ENCODE measurements around the gene PDE4B.
"Not testable (repeated sequence)": the region's sequence is repeated elsewhere in the genome, so short reads cannot be mapped to it uniquely, and the experiment has no call there.

Gene PDE4B

DNA sequence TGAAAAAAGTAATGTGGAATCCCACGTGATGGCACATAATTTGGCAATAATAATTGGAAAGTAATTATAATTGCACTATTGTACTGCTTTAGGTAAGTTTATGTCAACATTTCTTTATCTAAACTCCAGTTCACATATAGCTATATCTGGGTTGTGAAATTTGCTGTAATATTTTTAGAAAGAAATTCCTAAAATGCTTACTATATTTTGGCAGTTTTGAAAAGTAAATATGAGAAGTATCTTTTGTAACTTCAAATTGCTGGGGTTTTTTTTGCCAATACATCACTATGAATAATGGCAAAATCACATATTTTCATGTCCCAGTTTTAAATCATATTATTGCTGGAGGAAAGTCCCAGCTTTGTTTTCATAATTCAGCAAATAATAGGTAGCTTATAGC, 197.5 kb downstream of the PDE4B start:
- no peak for FAIRE-seq

DNA sequence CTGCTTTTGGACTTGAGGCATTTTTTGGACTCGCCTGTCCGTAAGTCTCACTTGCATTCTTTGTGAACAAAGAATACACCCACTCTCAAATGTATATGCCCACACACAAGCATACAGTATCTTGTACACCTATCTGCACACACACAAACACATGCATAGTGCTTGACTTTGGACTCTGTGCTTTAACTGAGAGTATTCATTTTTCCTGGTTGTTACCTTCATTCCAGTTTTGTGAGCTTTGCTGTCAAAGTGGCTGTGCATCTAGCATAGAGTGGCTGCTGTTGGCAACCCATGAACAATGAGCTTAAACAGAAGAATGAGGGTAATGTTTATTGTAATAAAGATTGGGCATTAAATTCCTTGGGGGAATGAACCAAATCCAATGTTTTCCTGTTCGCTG, 199.0 kb downstream of the PDE4B start:
- FAIRE-seq, result no peak

More for the DNA sequence above, 197.5 kb downstream of the PDE4B start:
- DNase-seq (ENCODE audit: low spot score), result no peak

DNA sequence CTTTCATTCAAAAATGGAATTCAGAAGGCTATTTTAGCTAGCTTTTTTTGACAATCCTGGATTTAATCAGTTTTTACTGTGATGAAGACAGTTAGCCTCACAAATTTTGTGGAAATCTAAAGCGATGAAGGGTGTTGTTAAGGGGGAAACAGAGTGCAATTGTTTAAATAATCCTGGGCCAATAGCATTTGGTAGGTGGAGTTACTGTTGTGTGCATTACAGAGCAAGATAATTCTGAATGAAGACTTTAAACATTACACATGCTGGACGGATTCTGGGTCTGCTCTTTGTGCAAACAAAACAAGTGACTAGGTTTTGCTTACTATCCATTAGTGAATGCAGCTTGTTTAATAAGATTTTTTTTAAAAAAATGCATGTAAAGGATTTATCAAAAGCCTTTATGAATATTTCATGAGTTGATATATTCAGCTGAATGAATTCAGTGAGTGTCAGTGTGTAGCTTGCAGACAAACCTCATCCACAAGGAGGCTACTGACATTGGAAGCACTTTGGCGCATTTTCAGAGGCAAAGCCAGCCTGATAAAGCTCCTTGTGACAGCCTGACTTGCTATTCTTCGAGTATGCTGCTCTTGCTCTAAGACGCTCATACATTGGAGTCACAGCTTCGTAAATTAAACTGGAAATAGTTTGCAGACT, 199.6 kb downstream of the PDE4B start:
- DNase-seq (ENCODE audit: low spot score) (no peak), FAIRE-seq (no peak)

More for the DNA sequence above, 199.0 kb downstream of the PDE4B start:
- no peak for DNase-seq (ENCODE audit: low spot score)

DNA sequence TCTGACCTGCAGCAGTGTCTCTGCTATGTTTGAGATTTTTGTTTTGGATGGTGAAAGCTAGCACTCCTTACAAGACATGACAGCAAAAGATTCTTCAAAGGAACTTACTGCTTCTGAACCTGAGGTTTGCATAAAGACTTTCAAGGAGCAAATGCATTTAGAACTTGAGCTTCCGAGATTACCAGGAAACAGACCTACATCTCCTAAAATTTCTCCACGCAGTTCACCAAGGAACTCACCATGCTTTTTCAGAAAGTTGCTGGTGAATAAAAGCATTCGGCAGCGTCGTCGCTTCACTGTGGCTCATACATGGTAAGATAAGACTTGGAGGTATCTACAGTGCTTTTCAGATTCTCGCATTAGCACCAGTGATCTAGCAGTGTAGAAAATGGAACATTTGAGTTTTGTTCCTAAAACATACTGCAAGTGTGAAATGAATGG, 200.2 kb downstream of the PDE4B start:
- no peak for FAIRE-seq
- no peak for DNase-seq (ENCODE audit: low spot score)

DNA sequence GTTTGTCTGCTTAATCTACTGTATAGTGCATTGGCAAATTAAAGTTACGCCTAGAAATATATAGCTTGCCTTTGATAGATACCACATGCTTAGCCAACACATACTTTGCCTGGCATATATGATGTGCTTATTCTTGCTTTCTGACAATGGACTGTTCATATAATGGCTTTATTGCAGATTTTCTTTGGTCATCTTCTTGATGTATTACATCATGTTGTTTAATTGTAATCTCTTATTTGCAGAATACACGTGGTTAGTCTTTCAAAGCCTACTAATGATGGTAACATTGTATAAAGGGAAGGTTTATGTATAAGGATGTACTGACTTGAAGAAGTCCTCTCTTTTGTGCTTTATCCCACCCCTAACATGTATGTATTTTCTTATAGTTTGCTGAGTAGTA, 201.5 kb downstream of the PDE4B start:
- FAIRE-seq (no peak), DNase-seq (ENCODE audit: low spot score) (no peak)

DNA sequence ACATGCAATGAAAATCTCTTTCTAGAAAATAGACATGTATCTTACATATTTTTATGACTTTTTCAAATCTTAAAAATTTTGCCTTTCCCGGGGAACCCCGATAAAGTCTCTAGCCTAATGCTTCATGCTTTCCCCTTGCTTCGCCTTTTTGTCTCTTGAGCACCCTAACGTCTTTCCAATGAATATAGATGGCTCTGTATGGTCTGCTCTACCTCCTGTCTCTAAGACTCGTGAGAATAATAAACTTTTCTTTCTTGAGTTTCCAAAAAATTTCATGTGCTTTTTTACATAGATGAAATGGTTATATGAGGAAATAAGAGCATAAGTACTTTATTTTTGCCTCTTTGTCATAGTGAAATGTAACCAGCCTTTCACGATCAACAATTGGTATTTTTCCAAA, 202.6 kb downstream of the PDE4B start:
- DNase-seq (ENCODE audit: low spot score), result no peak
- no peak for FAIRE-seq

DNA sequence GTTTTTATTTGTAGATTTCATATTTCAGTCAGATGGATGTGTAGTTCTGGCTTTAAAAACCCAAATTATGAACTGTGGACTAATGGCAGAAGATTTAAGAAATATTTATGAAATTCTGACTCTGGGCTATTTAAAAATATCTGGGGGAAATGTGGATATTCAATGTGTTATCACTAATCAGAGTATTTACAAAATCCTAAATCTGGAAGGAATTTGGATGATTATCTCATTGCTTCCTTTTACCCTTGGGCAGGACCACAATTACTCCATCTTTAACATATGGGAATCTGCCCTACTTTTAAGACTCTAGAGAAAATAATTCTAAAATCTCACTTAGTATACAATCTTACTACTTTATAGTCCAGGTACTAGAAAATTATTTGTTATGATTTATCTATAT, 203.2 kb downstream of the PDE4B start:
- DNase-seq (ENCODE audit: low spot score) (no peak), FAIRE-seq (no peak)

DNA sequence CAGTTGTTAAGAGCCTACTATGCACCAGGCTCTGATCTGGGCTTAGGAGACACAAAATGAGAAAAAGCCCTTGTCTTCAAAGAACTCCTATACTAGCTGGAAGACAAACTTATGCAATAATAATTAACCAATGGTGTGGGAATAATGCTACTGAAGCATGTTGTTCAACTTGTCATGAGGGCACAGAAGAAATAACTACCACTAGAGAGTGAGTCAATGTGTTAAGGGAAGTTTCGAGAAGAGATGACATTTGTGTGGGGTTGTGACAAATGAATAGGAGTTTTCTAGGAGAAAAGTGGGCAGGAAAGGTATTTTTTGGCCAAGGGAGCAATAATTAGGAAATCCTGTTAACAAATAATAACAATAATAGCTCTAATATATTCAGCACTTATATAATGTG, 205.0 kb downstream of the PDE4B start:
- no peak for DNase-seq (ENCODE audit: low spot score)
- no peak for FAIRE-seq

DNA sequence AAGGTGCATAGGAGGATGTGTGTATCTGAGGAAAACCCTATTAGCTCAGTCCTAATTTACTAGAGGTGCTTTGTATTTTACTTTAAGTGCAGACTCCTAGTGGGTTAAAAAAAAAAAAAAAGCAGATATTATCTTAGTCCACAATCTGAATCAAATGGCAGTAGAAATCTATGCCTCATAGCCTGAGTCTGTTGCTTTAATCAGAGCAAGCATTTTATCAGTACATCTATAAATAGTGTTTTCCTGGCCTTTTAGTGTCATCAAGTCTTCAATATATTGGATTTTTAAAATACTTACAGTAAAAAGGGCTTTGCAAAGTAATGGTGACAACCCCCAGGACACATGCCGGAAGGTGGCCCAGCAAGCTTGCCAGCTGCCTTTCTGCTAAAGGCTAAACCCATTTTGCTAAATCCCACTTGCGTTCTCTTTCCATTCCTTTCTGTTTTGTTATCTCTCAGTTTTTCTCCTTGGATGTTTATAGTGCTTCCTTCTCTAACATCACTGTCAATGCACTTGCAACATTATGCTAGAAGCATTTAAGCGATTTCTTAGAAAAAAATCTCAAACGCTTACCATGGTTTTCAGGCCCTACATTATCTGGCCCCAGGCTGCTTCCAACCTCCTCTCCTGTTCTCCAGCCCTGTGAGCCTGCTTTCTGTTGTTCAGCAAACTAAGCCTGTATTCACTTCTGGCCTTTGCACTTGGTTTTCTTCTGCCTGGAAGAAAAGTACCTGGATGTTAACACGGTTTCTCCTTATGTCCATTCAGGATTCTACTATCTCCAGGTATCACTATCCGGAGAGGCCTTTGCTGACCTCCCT, 206.3 kb downstream of the PDE4B start:
- DNase-seq (ENCODE audit: low spot score), result no peak
- FAIRE-seq, result no peak

DNA sequence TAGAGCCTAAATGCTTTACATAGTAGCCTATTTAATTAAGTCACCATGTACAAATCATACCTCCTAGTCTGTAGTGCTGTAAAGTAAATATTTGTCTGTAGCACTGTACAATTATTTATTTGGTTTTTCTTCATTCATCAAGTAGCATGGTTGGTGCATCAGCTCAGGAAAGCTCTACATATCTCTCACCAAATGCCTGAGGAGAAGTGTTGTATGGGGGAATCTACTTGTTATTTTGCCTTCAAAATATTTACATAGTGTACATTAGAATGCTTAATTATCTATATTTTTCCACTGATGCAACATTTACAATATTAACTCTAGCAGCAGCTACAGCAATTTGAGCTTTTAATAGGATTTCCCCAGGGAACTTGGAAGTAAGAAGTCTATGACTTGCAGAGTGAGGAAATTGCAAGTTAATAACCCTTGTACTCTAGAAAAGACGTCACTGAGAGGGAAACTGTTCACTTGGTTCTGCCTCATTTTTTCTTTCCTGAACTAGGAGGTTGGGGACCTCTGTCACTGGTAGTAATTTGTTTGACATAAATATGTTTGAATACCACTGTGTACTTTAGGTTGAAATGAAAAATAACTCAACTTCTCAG, 207.4 kb downstream of the PDE4B start:
- FAIRE-seq (no peak), DNase-seq (ENCODE audit: low spot score) (no peak)

DNA sequence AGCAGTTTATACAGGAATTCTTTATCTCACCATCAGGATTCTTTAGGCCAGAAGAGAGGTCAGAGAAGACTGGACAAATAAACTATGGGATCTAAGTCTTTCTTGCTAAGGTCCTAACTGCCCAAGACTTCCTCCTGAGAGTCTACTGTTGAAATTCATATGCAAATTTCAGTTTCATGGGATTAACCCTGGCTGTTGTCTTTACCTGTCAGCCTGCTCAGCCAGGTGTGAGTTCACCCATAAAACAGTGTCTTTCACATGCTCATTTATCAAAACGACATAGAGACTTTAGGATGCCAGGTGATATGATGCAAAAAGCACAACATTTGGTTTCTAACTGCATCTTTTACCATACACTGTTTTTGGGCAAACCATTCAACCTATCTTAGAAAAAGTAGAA, 211.0 kb downstream of the PDE4B start:
- no peak for FAIRE-seq
- DNase-seq (ENCODE audit: low spot score), result no peak

DNA sequence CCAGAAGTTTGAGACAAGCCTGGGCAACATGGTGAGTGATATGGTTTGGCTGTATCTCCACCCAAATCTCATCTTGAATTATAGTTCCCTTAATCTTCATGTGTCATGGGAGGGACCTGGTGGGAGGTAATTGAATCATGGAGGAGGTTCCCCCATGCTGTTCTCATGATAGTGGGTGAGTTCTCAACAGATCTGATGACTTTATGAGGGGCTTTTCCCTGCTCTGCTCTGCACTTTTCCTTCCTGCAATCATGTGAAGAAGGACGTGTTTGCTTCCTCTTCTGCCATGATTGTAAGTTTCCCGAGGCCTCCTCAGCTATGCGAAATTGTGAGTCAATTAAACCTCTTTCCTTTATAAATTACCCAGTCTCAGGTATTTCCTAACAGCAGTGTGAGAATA, 213.8 kb downstream of the PDE4B start:
- FAIRE-seq; DNase-seq (ENCODE audit: low spot score): not testable (repeated sequence)

DNA sequence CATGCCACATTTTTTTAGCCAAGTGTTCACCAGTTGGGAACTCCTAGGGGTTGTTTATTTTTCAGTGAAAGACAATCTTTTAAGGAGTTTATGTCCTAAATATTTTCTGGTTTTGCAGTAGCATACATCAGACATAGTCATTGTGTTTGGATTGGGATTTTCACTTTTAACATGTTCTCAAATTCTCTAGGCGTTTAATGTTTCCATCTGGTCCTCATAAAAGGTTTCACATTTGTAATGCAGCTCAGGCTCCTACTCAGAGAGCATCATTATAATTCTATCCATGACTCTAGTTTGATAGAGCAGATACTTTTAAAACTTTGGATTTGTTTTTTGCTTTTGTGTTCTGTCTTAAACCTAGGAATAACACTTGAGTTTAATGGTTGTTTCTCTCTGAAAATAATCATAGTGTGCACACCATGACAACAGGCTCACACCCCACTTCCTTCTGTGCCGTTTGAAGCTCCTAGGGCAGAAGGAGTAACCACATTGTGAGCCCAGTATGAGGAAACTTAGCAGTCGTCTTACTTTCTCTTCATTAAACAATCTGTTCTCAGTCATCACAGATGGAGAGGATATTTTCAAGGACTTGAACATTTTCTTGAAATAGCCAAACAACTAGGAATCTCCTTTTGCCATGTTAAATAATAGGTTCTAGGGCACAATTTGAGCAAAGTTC, 219.6 kb downstream of the PDE4B start:
- FAIRE-seq (no peak), DNase-seq (ENCODE audit: low spot score) (no peak)

DNA sequence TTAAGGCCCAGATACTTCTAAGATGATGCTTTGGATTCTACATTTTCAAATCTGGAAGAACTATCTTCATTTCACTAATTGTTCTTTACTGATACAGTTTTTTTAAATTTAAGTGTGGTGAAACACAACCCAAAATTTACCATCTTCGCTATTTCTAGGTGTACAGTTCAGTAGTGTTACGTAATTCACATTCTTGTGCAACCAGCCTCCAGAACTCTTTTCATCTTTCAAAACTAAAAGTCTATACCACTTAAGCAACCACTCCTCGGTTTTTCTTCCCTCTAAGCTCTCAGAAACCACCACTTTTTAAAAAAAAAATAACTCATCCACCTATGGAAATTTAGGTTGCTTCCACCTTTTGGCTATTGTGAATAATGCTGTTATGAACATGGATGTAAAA, 220.7 kb downstream of the PDE4B start:
- DNase-seq (ENCODE audit: low spot score) (no peak), FAIRE-seq (no peak)

DNA sequence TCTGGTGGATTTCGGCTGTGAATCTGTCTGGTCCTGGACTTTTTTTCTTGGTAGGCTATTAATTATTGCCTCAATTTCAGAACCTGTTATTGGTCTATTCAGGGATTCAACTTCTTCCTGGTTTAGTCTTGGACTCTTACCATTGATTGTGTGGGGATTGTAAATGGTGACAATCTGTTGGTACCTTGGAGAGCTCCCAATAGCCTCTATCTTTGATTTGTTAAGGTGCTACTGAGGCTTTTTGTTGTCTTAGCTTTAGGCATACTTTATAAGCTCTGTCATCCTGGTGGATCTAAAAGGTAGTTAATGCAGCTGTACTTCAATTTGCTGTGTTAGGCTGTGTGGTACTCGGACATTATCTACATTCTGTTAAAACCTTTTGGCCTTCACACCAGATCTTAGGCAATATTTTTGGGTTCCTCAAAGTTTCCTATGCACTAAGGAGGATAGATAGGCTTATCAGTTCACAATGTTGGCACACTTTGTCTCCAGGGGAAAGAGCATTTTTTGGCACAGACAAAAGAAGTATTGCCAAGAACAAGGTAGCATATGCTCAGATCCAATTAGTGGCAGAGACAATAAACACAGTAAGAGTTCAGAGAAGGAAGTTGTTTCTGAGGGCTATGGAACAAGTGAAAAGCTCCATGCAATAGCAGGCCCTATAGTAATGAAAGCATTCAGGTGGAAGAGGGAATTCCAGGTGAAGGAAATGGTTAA, 230.4 kb downstream of the PDE4B start:
- FAIRE-seq, result no peak
- DNase-seq (ENCODE audit: low spot score), result no peak

DNA sequence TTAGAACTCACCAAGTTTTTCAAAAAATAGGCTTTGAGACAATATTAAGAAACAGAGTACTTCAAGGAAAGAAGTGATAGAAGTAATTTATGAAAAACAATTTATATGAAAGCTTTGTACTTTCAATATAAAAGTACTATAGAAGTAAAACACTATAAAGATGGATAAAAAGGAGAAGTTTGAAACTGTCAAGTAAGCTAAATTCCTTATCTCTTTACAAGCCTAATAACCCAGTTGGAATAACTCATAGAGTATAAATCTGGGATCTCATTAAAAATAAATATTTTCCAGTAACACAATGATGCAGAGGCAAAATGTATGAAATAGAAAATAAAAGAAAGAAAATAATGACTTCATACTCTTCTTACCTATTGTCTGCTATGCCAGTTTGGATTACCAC, 232.5 kb downstream of the PDE4B start:
- DNase-seq (ENCODE audit: low spot score) (no peak), FAIRE-seq (no peak)

DNA sequence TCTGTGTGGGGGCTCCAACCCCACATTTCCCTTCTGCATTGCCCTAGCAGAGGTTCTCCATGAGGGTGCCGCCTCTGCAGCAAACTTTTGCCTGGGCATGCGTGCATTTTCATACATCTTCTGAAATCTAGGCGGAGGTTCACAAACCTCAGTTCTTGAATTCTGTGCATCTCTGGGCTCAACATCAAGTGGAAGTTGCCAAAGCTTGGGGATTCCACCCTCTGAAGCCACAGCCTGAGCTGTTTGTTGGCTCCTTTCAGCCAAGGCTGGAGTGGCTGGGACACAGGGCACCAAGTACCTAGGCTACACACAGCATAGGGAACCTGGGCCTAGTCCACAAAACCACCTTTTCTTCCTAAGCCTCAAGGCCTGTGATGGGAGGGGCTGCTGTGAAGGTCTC, 235.3 kb downstream of the PDE4B start:
- DNase-seq (ENCODE audit: low spot score) (no peak), FAIRE-seq (no peak)

DNA sequence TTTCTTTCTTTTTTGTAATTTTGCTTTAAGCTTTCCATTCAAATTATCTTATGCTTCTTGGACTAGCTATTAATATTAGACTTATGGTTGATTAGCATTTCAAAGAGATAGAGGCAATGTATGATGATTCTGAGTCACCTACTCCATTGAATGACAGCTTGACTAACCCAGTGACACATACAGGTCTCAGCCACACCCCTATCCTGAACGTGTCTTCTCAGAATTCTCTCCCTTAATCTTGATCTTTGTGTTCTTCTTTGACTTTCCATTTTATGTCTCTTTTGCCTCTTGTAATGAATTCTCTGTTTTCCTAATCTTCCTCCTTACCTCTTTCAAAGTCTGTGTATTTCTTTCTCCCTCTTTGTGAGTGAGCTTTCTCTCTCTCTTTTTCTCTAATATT, 241.1 kb downstream of the PDE4B start:
- FAIRE-seq (no peak), DNase-seq (ENCODE audit: low spot score) (no peak)

DNA sequence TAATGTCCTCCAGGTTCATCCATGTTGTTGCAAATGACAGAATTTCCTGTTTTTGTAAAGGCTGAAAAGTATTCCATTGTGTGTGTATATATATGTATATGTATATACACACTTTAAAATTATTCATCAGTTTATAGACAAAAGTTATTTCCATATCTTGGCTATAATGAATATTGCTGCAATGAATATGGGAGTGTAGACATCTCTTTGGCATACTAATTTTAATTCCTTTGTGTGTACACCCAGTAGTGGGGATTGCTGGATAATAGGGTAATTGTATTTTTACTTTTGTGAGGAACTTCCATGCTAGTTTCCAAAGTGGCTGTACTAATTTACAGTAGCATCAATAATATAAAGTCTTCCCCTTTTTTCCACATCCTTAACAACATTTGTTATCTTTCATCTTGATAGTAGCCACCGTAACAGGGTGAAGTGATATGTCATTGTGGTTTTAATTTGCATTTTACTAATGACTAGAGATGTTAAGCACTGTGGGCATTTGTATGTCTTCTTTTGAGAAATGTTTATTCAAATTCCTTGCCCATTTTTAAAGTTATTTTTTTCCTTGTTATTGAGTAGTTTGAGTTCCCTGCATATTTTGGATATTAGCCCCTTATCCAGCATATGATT, 243.0 kb downstream of the PDE4B start:
- FAIRE-seq, result no peak
- DNase-seq (ENCODE audit: low spot score), result no peak

DNA sequence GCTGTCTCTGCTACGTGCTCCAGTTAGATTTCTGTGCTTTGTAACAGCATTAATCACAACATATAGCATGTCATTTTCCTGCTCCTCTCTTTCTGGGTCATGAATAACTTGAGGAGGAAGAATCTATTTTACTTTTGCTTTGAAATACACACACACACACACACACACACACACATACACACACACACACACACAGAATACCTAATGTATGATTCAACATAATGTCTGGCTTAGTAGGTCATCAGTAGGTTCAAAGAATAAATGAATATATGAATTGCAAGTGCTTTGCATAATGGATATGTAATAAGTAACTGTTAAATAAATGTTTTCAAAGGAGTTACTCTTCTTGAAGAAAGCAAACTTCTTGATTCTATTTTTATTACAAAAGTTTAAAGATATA, 249.0 kb downstream of the PDE4B start:
- no peak for FAIRE-seq

DNA sequence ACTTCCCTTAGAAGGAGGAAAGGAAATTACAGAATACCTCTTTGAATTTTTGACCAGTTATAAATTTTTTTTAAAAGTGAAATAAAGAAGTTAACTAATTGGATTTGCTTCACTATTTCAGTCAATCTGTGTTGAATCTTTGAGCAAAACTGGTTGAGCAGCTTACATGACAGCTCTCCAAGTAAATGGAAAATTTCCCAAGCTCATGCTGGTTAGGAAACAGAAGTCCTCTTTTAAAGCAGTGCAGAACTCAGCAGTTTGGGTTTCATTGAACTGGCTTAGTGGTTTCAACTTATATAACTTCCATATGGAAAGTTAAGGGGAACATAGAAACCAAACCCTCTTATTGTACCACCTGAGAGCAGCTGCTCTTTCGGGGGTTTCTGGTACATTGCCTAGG, 250.5 kb downstream of the PDE4B start:
- FAIRE-seq (no peak), DNase-seq (ENCODE audit: low spot score) (no peak)

More for the DNA sequence above, 249.0 kb downstream of the PDE4B start:
- DNase-seq (ENCODE audit: low spot score), result no peak

All from RCC 7860 (cell line).